ENCODE data around the gene NCF1.
"Not testable (repeated sequence)": the region's sequence is repeated elsewhere in the genome, so short reads cannot be mapped to it uniquely, and the experiment has no call there.

The NCF1 gene

GRCh38 chr7:74788369-74789150 is 14.7 kb downstream of the NCF1 start:
- peak; percentile 92 for DNase-seq (ENCODE audit: low spot score)

GRCh38 chr7:74789200-74789736 is 15.5 kb downstream of the NCF1 start:
- not testable (repeated sequence) for DNase-seq (ENCODE audit: low spot score)

GRCh38 chr7:74797848-74798622 is 24.2 kb downstream of the NCF1 start:
- not testable (repeated sequence) for DNase-seq (ENCODE audit: low spot score)

GRCh38 chr7:74798644-74799043 is 24.8 kb downstream of the NCF1 start:
- not testable (repeated sequence) for DNase-seq (ENCODE audit: low spot score)

- not testable (repeated sequence) for DNase-seq (ENCODE audit: low spot score)
These were observed 42.1 kb downstream of the NCF1 start for GRCh38 chr7:74815882-74816281.

GRCh38 chr7:74820146-74820805 is 46.5 kb downstream of the NCF1 start:
- not testable (repeated sequence) for DNase-seq (ENCODE audit: low spot score)

GRCh38 chr7:74821259-74821658 is 47.4 kb downstream of the NCF1 start:
- DNase-seq (ENCODE audit: low spot score): not testable (repeated sequence)

GRCh38 chr7:74829959-74830358 is 56.1 kb downstream of the NCF1 start:
- DNase-seq (ENCODE audit: low spot score): not testable (repeated sequence)

- not testable (repeated sequence) for DNase-seq (ENCODE audit: low spot score)
These were observed 56.6 kb downstream of the NCF1 start for GRCh38 chr7:74830411-74830810.
